Measurements from ENCODE around the gene LYPD8.

DNA sequence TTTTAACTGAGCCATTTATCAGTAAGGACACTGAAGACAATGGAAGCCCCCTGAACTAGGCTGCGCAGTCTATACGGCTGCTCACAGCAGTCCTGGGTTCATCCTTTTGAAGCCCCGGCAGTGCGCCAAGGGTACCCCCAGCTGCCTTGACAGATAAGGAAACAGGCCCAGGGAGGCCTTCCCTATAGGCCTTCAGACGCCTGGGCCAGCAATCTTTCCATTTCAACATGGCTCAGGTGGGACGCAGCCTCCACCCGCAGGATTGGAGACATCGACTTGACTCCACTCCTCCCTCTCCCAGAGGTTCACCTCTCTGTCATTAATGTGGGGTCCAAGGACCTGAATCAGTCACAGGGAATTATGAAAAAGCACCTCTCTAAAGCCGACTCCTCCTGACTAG lies 2.8 kb upstream of the LYPD8 start:
- TF ChIP-seq, protein P1, sequence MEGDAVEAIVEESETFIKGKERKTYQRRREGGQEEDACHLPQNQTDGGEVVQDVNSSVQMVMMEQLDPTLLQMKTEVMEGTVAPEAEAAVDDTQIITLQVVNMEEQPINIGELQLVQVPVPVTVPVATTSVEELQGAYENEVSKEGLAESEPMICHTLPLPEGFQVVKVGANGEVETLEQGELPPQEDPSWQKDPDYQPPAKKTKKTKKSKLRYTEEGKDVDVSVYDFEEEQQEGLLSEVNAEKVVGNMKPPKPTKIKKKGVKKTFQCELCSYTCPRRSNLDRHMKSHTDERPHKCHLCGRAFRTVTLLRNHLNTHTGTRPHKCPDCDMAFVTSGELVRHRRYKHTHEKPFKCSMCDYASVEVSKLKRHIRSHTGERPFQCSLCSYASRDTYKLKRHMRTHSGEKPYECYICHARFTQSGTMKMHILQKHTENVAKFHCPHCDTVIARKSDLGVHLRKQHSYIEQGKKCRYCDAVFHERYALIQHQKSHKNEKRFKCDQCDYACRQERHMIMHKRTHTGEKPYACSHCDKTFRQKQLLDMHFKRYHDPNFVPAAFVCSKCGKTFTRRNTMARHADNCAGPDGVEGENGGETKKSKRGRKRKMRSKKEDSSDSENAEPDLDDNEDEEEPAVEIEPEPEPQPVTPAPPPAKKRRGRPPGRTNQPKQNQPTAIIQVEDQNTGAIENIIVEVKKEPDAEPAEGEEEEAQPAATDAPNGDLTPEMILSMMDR (IDR thresholded peaks at IDR 0.05; ENCODE audit: extremely low read depth in 1 of 2, insufficient read depth in 1 of 2, low read depth in 1 of 2, low read length in 2 of 2), result no peak
- TF ChIP-seq POLR2AphosphoS5 (IDR thresholded peaks at IDR 0.05; ENCODE audit: insufficient read depth, low read depth, low read length) (no peak), POLR2A (IDR thresholded peaks at IDR 0.05; ENCODE audit: low read depth, low read length) (no peak), FOS (IDR thresholded peaks at IDR 0.05; ENCODE audit: borderline replicate concordance, insufficient read depth, low read length) (no peak), GATA2 (IDR thresholded peaks at IDR 0.05; ENCODE audit: insufficient read depth, insufficient read length, low read depth, low read length) (no peak), EZH2 (IDR thresholded peaks at IDR 0.05; ENCODE audit: borderline replicate concordance, low read depth, low read length, severe bottlenecking) (no peak)
- TF ChIP-seq, protein P2, sequence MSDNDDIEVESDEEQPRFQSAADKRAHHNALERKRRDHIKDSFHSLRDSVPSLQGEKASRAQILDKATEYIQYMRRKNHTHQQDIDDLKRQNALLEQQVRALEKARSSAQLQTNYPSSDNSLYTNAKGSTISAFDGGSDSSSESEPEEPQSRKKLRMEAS (IDR thresholded peaks at IDR 0.05; ENCODE audit: insufficient read depth, insufficient read length), result no peak

All from endothelial cell of umbilical vein (primary cell).